ENCODE measurements around the gene SFI1. TPM values are rescaled to one million over a fixed set of nuclear protein-coding genes. Genes with fewer than 3 reads are reported as not detected.
A peak's percentile ranks its signal among the peaks of the same experiment; 100 is the strongest.
"Not testable (repeated sequence)": the region's sequence is repeated elsewhere in the genome, so short reads cannot be mapped to it uniquely, and the experiment has no call there.

The SFI1 gene
- total and polyA plus RNA-seq, 2 experiments from 2014 or later = 16.1 to 23.3 TPM

DNA sequence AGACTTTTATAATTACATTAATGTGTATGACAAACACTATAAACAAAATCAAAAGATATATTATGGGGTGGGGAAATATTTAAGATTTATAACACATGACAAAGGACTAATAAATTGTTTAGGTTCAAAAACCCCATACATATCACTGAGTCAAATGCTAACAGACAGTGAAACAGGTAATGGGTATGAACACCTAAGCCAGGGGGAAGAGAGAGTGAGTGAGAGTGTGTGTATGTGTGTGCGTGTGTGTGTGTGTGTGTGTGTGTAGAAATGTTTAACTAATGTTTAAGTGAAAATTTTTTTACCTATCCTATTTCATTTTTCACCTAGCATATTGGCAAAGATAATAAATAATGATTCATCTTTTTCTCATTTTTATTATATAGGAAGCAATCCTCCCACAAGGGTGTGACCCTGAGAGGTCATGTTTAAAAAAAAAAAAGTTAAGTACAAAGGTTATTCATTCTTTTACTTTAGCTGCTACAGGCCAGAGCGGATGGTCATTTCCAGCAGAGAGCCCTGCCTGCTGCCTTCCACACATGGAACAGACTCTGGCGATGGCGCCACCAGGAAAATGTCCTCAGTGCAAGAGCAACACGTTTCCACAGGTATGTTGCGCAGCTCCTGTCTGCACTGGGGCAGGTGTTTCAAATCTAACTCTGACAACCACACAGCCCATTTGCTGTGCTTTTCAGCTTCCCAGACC lies 92.8 kb downstream of the SFI1 start:
- Histone ChIP-seq H3K4me1 (ENCODE audit: insufficient read depth) (peaks cover 22% of the 10 kb centered on the region), H3K4me2 (peak overlapping the region; percentile 58), H3K9me2 (replicated peaks; ENCODE audit: insufficient read depth) (no peaks in the 10 kb centered on the region), H3K79me2 (no peaks in the 10 kb centered on the region), H3K9me3 (ENCODE audit: low read depth) (no peaks in the 10 kb centered on the region), H2AFZ (no peak overlapping the region), H3K27ac (peak overlapping the region; percentile 80), H3K4me3 (no peak overlapping the region), H4K20me1 (ENCODE audit: insufficient read depth, poor library complexity, severe bottlenecking) (no peaks in the 10 kb centered on the region), H3K36me3 (replicated peaks; ENCODE audit: insufficient read depth, low read depth) (no peaks in the 10 kb centered on the region), H3K27me3 (no peaks in the 10 kb centered on the region)
- DNase-seq (ENCODE audit: low spot score) = peak; percentile 55
- TF ChIP-seq, protein P1, sequence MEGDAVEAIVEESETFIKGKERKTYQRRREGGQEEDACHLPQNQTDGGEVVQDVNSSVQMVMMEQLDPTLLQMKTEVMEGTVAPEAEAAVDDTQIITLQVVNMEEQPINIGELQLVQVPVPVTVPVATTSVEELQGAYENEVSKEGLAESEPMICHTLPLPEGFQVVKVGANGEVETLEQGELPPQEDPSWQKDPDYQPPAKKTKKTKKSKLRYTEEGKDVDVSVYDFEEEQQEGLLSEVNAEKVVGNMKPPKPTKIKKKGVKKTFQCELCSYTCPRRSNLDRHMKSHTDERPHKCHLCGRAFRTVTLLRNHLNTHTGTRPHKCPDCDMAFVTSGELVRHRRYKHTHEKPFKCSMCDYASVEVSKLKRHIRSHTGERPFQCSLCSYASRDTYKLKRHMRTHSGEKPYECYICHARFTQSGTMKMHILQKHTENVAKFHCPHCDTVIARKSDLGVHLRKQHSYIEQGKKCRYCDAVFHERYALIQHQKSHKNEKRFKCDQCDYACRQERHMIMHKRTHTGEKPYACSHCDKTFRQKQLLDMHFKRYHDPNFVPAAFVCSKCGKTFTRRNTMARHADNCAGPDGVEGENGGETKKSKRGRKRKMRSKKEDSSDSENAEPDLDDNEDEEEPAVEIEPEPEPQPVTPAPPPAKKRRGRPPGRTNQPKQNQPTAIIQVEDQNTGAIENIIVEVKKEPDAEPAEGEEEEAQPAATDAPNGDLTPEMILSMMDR (IDR thresholded peaks at IDR 0.05; ENCODE audit: poor library complexity) = no peak
- TF ChIP-seq EZH2phosphoT487 (IDR thresholded peaks at IDR 0.05; ENCODE audit: low read depth, severe bottlenecking, unreplicated experiment) = no peak
- TF ChIP-seq EZH2 (IDR thresholded peaks at IDR 0.05; ENCODE audit: borderline replicate concordance) = no peak
- WGBS (ENCODE audit: low lambda C conversion rate, missing lambda C conversion rate) = 65% methylated on average over 6 of the region's 6 CpGs

DNA sequence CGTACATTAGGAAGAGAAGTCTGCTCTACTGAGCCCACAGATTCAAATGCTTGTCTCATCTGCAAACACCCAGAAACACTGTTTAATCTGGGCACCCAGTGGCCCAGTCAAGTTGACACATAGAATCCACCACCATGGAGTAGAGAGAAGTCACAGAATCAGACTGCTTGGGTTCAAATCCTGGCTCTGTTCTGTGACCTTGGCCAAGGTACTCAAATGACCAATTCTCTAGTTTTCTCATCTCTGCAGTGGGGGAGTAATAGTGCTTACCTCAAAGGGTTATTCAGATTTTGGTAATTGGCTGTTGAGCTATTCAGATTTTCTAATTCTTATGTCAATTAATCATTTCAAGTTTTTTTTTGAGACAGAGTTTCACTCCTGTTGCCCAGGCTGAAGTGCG lies 93.8 kb downstream of the SFI1 start:
- H2AFZ ChIP-seq; H3K4me3 ChIP-seq; H3K36me3 ChIP-seq (replicated peaks; ENCODE audit: insufficient read depth, low read depth); H3K79me2 ChIP-seq; DNase-seq (ENCODE audit: low spot score); H3K9me3 ChIP-seq (ENCODE audit: low read depth); H3K27me3 ChIP-seq; H4K20me1 ChIP-seq (ENCODE audit: insufficient read depth, poor library complexity, severe bottlenecking); H3K4me2 ChIP-seq; H3K9me2 ChIP-seq (replicated peaks; ENCODE audit: insufficient read depth): not testable (repeated sequence)
- peak overlapping the region; percentile 80 for H3K27ac ChIP-seq
- WGBS (ENCODE audit: low lambda C conversion rate, missing lambda C conversion rate) = 71% methylated on average over 1 of the region's 2 CpGs
- H3K4me1 ChIP-seq (ENCODE audit: insufficient read depth) = peaks cover 11% of the 10 kb centered on the region

DNA sequence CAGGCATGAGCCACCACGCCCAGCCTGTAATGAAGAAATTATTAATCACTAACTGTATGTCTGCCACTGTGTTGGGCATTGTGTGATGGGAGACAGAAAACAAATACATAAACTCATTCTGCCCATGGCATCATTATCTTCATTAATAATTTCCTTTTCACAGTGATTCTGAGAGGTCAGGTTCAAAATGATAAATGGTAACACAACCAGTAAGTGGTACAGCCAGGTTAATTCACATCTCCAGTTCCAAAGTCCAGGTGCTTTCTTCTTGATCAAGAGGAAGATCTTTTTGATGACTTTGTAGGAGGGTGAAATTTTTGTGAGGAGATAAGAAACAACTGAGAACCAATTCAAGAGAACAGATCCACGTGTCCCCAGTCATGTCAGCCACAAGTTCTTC lies 98.9 kb downstream of the SFI1 start:
- no peak overlapping the region for H2AFZ ChIP-seq
- H3K36me3 ChIP-seq (replicated peaks; ENCODE audit: insufficient read depth, low read depth) = no peaks in the 10 kb centered on the region
- H3K79me2 ChIP-seq = no peaks in the 10 kb centered on the region
- H3K9me2 ChIP-seq (replicated peaks; ENCODE audit: insufficient read depth) = no peaks in the 10 kb centered on the region
- H3K27ac ChIP-seq = no peak overlapping the region
- H4K20me1 ChIP-seq (ENCODE audit: insufficient read depth, poor library complexity, severe bottlenecking) = no peaks in the 10 kb centered on the region
- H3K9me3 ChIP-seq (ENCODE audit: low read depth) = no peaks in the 10 kb centered on the region
- no peak for TF ChIP-seq EZH2phosphoT487 (IDR thresholded peaks at IDR 0.05; ENCODE audit: low read depth, severe bottlenecking, unreplicated experiment)
- TF ChIP-seq EZH2 (IDR thresholded peaks at IDR 0.05; ENCODE audit: borderline replicate concordance) = no peak
- no peaks in the 10 kb centered on the region for H3K4me1 ChIP-seq (ENCODE audit: insufficient read depth)
- no peak overlapping the region for H3K4me3 ChIP-seq
- WGBS (ENCODE audit: low lambda C conversion rate, missing lambda C conversion rate) = 82% methylated on average over 2 of the region's 2 CpGs
- H3K27me3 ChIP-seq = no peaks in the 10 kb centered on the region
- H3K4me2 ChIP-seq = no peak overlapping the region
- no peak for DNase-seq (ENCODE audit: low spot score)

DNA sequence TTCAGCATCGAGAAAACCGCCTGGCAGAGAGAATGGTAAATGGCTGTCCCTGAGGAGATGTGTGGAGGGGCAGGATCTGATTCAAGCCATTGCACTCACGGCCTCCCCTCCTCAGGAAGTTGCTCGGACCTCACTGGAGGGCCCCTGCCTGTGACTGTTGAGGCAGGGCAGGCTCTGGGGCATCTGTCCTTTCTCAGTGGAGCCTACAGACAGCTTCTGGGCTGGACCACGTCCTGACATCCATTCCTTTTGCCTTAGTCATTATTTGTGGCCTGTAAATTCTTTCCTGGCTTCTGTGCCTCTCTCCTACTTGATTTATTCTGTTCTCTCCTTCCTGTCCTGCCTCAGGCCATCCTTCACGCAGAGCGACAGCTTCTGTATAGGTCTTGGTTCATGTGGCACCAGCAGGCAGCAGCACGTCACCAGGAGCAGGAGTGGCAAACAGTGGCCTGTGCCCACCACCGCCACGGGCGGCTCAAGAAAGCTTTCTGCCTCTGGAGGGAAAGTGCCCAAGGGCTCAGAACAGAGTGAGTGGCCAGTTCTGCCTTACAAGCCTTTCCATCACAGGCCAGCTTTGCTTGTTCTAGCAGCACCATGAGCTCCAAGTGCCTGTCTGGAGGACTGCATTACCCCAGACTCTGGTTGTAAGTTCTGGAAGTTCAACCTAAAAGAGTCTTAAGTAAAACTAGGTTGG lies 106.1 kb downstream of the SFI1 start:
- 63% methylated on average over 11 of the region's 11 CpGs for WGBS (ENCODE audit: low lambda C conversion rate, missing lambda C conversion rate)
- peak; percentile 77 for DNase-seq (ENCODE audit: low spot score)

More for the DNA sequence above, 106.1 kb downstream of the SFI1 start:
- no peak overlapping the region for H3K4me3 ChIP-seq
- no peaks in the 10 kb centered on the region for H3K9me2 ChIP-seq (replicated peaks; ENCODE audit: insufficient read depth)
- TF ChIP-seq, protein P1 (IDR thresholded peaks at IDR 0.05; ENCODE audit: poor library complexity) = no peak
- no peak for TF ChIP-seq EZH2 (IDR thresholded peaks at IDR 0.05; ENCODE audit: borderline replicate concordance)
- no peak for TF ChIP-seq EZH2phosphoT487 (IDR thresholded peaks at IDR 0.05; ENCODE audit: low read depth, severe bottlenecking, unreplicated experiment)
- no peaks in the 10 kb centered on the region for H4K20me1 ChIP-seq (ENCODE audit: insufficient read depth, poor library complexity, severe bottlenecking)
- no peaks in the 10 kb centered on the region for H3K9me3 ChIP-seq (ENCODE audit: low read depth)
- H3K36me3 ChIP-seq (replicated peaks; ENCODE audit: insufficient read depth, low read depth) = no peaks in the 10 kb centered on the region
- no peaks in the 10 kb centered on the region for H3K27me3 ChIP-seq
- H3K4me1 ChIP-seq (ENCODE audit: insufficient read depth) = peaks cover 22% of the 10 kb centered on the region
- H3K27ac ChIP-seq = peak overlapping the region; percentile 87
- H3K79me2 ChIP-seq = no peaks in the 10 kb centered on the region
- no peak overlapping the region for H3K4me2 ChIP-seq
- H2AFZ ChIP-seq = no peak overlapping the region

All from hepatocyte (in vitro differentiated cells).